DLD1 (cell line): ENCODE results near the gene PC.

Experiments used
- in situ Hi-C: cut with HindIII; loops from 2 replicates; pipeline ENCODE4 v1.10.0; 2017; ENCODE audit warnings: low sequenced_read_pairs

Gene PC

GRCh38 chr11:66868726-66869566 lies 89.2 kb downstream of the PC start:
- in situ Hi-C loops = no loop called here

DNA sequence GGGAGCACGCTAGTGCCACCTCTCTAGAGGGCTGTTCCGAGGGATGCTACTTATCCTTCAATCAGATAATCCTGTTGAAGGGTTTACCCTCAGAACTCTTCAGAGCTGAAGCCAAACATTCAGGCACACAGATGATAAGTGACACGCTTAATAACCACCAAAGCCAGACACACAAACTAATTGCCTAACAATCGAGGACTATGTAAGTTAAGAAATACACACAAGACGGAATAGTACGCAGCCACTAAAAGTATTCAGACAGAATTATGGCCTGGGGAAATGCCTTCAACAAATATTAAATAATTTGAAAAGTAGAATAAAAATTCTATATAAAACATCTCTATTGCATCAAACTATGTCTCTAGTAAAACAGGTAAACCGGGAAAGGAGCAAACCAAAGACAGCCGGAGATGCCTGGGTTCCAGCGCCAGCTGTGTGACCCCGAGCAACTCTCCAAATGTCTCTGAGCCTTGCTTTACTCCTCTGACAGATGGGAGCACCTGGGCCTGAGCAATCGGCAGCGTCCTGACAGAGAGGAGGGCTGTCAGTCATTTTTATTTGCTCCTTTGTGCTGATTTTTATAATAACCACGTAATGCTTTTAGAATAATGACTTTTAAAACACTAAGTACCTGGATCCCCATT lies 90.0 kb downstream of the PC start:
- in situ Hi-C loops = no loop called here

GRCh38 chr11:66867425-66868040 lies 90.7 kb downstream of the PC start:
- in situ Hi-C loops = no loop called here

GRCh38 chr11:66866511-66866986 lies 91.6 kb downstream of the PC start:
- in situ Hi-C loops = no loop called here

DNA sequence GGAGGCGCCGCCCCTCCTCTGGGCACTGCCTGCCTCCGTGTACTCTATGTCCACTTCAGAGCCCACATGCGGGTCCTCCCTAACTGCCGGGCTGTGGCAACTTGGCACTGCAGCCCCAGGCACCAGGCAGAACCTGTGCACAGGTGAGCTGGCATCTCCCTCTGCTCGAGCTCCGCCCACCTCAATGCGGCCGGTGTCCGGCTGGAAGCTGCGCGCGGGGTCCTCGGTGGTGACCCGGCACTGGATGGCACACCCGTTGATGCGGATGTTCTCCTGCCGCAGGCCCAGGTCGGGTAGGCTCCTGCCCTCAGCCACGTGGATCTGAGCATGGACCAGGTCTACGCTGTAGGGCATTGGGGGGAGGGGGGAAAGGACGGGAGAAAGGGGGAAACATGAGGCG lies 92.2 kb downstream of the PC start:
- in situ Hi-C loops = no loop called here

GRCh38 chr11:66864924-66865697 lies 93.1 kb downstream of the PC start:
- in situ Hi-C loops = no loop called here

- in situ Hi-C loops = no loop called here
These were observed 93.8 kb downstream of the PC start for GRCh38 chr11:66864172-66864901.

DNA sequence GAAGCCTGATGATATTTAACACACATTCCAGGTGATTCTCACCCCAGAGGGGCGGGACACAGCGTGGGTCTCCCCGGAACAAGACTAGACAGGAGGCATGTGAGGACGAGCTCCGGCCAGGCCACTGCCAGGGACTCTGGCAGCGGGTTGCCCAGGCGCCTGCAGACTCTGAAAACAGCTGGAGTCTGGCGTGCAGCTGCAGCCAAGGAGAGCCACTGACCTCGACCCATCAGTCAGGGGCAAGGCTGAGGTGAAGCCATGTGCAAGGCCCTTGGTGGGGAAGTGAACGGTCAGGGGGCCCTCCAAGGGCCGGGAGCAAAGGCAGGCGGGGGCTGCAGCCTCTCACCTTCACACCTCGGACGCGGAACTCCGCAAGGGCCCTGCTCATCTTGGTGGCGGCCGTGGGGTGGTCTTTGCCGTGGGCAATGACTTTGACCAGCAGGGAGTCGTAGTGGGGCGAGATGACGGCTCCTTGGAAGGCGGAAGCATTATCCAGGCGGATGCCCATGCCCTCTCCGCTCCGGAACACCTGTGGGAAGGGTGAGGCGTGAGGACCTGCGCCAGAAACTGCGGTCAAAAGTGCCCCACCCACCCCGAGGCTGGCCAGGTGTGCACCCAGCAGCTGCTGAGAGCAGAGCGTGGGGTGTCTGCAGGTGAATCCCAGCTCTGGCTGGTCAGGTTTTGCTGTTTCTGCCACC lies 94.6 kb downstream of the PC start:
- in situ Hi-C loops = no loop called here

DNA sequence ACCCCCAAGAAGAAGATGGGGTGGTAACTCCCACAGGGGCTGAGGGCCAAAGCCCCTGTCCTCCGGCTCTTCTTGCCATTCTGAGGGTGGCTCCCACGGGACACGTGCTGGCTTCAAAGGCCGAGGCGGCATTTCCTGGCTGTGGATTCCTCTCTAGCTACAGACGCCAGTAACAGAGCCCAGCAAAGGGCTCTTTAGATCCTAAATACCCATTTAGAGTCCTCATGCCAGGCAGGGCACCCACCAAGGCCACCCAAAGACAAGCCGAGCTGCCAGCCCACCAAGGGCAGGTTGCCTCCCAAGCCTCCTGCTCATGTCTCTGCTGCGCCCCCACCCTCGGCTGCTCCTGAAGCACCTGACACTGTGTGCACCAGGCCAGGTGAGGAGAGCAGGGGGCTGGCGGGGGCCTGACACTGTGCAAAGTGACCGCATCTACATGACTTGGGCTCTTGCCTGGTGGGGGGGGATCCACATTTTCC lies 95.6 kb downstream of the PC start:
- in situ Hi-C loops = no loop called here

DNA sequence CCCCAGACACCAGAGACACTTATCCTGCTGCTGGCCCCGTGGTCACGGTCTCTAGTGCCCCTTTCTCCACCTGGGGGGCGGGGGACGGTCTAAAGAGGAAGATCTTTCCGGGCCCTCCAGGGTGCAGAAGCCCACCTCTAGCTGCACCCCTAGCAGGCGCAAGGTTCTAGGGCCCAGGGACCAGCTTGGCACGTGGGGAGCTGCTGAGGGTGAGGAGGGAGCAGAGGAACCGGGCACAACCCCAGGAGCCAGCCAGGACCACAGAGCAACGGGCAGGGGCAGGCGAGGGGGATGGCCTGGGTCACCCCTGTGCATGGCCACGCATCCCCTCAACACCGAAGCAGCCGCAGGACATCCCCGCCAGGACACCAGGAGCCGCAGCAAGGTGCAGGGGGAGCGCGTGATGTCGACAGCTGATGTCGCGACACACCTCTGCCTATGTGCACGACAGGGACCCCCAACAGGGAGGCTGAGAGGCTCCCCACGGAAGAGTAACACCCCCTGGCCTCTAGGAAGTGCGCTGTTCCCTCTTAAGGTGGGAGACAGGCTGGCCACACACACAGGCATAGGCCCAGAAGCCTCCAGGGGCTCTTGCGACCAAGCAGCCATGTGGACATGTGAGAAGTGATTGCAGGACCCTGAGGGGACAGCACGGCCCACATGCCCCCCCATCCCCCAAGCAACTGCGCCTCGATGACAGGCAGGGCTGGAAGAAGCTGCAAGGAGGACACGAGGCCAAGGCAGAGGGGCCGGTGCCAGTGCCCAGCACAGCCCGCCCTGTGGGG lies 96.2 kb downstream of the PC start:
- in situ Hi-C loops = no loop called here

DNA sequence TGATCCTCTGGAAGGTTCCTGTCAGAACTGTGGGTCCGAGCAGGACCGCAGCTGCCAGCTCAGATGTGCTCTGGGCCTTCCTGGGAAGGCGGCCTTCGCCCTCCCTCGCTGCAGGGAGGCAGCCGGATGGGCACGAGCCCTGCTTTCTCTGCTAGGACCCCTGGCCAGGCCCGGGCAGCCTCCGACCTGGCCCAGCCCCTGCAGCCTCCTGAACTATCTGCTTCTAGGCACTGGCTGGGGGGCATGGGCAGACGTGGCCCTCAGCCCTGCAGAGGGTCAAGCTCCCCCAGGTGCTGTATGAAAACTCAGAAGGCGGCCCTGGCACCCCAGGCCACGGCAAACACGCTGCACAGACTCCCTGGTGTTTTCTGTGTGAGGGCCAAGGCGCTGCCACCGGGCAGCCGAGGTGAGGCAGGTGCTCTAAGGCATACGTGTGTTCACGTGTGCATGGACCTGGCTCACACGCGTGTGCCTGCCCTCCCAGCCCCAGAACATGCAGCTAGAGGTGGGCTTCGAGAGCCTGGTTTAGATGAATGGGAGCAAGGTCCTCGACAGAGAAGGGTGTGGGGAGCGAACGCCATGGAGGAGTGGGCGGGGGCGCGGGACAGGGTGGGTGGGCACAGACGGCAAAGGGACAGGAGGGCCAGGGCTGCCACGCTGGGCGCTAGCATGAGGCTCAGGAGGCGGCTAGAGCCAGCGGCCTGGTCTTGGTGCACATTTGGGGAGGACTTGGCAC lies 97.0 kb downstream of the PC start:
- in situ Hi-C loops = no loop called here

DNA sequence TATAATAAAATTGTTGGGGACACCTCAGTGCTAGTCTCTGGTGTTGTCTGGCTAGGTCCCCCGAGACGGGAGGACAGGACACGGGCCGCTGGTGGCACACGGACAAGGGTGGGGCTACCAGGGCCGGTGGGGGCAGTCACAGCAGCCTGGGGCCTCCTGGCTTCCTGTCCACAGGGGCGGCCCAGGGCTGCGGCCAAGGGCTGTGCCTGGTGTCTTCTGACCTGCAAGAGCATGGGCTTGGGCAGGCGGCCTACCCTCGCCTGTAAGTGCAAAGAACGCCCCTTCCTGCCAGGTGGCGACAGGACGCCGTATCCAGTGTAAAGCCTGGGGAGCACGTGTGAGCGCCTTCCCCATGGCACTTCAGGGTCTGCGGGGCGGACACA lies 97.7 kb downstream of the PC start:
- in situ Hi-C loops = no loop called here

GRCh38 chr11:66859686-66860448 lies 98.3 kb downstream of the PC start:
- in situ Hi-C loops = no loop called here

- in situ Hi-C loops = no loop called here
These were observed 99.1 kb downstream of the PC start for GRCh38 chr11:66858939-66859685.

DNA sequence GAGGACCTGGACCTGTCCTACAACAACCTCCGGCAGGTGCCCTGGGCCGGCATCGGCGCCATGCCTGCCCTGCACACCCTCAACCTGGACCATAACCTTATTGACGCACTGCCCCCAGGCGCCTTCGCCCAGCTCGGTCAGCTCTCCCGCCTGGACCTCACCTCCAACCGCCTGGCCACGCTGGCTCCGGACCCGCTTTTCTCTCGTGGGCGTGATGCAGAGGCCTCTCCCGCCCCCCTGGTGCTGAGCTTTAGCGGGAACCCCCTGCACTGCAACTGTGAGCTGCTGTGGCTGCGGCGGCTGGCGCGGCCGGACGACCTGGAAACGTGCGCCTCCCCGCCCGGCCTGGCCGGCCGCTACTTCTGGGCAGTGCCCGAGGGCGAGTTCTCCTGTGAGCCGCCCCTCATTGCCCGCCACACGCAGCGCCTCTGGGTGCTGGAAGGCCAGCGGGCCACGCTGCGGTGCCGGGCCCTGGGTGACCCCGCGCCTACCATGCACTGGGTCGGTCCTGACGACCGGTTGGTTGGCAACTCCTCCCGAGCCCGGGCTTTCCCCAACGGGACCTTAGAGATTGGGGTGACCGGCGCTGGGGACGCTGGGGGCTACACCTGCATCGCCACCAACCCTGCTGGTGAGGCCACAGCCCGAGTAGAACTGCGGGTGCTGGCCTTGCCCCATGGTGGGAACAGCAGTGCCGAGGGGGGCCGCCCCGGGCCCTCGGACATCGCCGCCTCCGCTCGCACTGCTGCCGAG lies 99.8 kb downstream of the PC start:
- in situ Hi-C loops = no loop called here

GRCh38 chr11:66857927-66858185 lies 100.3 kb downstream of the PC start:
- in situ Hi-C loops = no loop called here
